ENCODE data around the gene SALL4.

- TF ChIP-seq CTCF (IDR thresholded peaks at IDR 0.05; ENCODE audit: control extremely low read depth in 1 of 3, insufficient read depth in 1 of 3, low read depth in 1 of 3, low read length in 3 of 3), result no peak
- TF ChIP-seq POU5F1 (IDR thresholded peaks at IDR 0.05; ENCODE audit: low read depth, low read length), result no peak
- no peak for TF ChIP-seq CHD7 (IDR thresholded peaks at IDR 0.05; ENCODE audit: insufficient replicate concordance, low read length)
- no peak for TF ChIP-seq GTF2F1 (IDR thresholded peaks at IDR 0.05; ENCODE audit: borderline replicate concordance, low read depth, low read length)
- TF ChIP-seq BRCA1 (IDR thresholded peaks at IDR 0.05; ENCODE audit: low read depth, low read length), result no peak
- TF ChIP-seq GABPA (IDR thresholded peaks at IDR 0.05; ENCODE audit: borderline replicate concordance, insufficient read depth, low read length), result no peak
- no peak for TF ChIP-seq POLR2A (IDR thresholded peaks at IDR 0.05; ENCODE audit: control extremely low read depth in 1 of 2, low read depth in 2 of 2, low read length in 2 of 2)
- no peak for TF ChIP-seq EZH2 (IDR thresholded peaks at IDR 0.05; ENCODE audit: low read depth, low read length, severe bottlenecking)
- TF ChIP-seq POLR2AphosphoS5 (IDR thresholded peaks at IDR 0.05; ENCODE audit: low read depth, low read length), result no peak
- TF ChIP-seq RNF2 (IDR thresholded peaks at IDR 0.05; ENCODE audit: borderline replicate concordance, low read depth, low read length, missing control alignments, poor library complexity, severe bottlenecking), result no peak
- TF ChIP-seq KDM1A (IDR thresholded peaks at IDR 0.05; ENCODE audit: borderline replicate concordance, low read length), result no peak
Observed at GRCh38 chr20:51775241-51775640, 27.1 kb downstream of the SALL4 start.
